Renal cortex interstitium (tissue), 15 donors: ENCODE measurements around the gene EQTN. TPM values are rescaled to one million over a fixed set of nuclear protein-coding genes. Genes with fewer than 3 reads are reported as not detected.

Experiments
- DNase-seq, 11 donors: peaks; one replicate each; pipeline ENCODE4 v3.0.0-alpha.2; 2013; ENCODE audit warnings: low read depth in 9 of 11, low spot score in 4 of 11; ENCODE audit errors: extremely low read depth in 1 of 11
- long read RNA-seq, 16 experiments: transcript quantifications; one replicate each; lab custom pipeline, GENCODE V29; 2026
- polyA plus RNA-seq, 3 donors: library from polyadenylated mRNA; unstranded; fragments of 120-200 nt; gene quantifications; one replicate each; pipeline ENCODE4 v1.2.1, GENCODE V29; 2013; ENCODE audit not compliant: insufficient read length in 3 of 3

The EQTN gene
- under 1 TPM; 0.24 to 0.62 (median 0.42) TPM for polyA plus RNA-seq
- long read RNA-seq, donor 1, result 0 reads
- long read RNA-seq, donor 2, result 0 reads
- long read RNA-seq, donor 3, result 0 reads
- long read RNA-seq, donor 4, result 0 reads
- long read RNA-seq, donor 5, result 0 reads
- long read RNA-seq, donor 6, result 0 reads
- long read RNA-seq, donor 7, result 0 reads
- long read RNA-seq, donor 8, result 0 reads
- long read RNA-seq, donor 9, result 0 reads
- long read RNA-seq, donor 10, result 0 reads
- long read RNA-seq, donor 11, result 0 reads
- long read RNA-seq, donor 12, result 0 reads
- long read RNA-seq, donor 13, result 0 reads
- long read RNA-seq, donor 14, result 0 reads
- long read RNA-seq, donor 15, result 0 reads
- long read RNA-seq, donor 16, result 0 reads

GRCh38 chr9:27297050-27297449 is at the start of gene EQTN:
Gene EQTN (minus strand): TSS chr9:27297150. CDS start chr9:27297055, 95 bp downstream.
- no peak for DNase-seq

- no peak for DNase-seq
Measured at GRCh38 chr9:27344776-27345175, 47.8 kb upstream of the EQTN start.

GRCh38 chr9:27341545-27342294 is 44.8 kb upstream of the EQTN start:
- DNase-seq, result no peak

- DNase-seq, result peak in 9 of 11 donors; percentile 37 to 82 (median 64)
Measured at GRCh38 chr9:27340961-27341511, 44.1 kb upstream of the EQTN start.

- DNase-seq, result no peak
Measured at GRCh38 chr9:27340285-27340674, 43.3 kb upstream of the EQTN start.

- DNase-seq, result no peak
Measured at GRCh38 chr9:27339661-27340284, 42.8 kb upstream of the EQTN start.

GRCh38 chr9:27338527-27338903 is 41.6 kb upstream of the EQTN start:
- no peak for DNase-seq

GRCh38 chr9:27337833-27338526 is 41.0 kb upstream of the EQTN start:
- DNase-seq, result no peak

GRCh38 chr9:27337236-27337635 is 40.3 kb upstream of the EQTN start:
- no peak for DNase-seq

- no peak for DNase-seq
Measured at GRCh38 chr9:27336829-27337228, 39.9 kb upstream of the EQTN start.

- DNase-seq, result no peak
Measured at GRCh38 chr9:27336126-27336525, 39.2 kb upstream of the EQTN start.

GRCh38 chr9:27335075-27335474 is 38.1 kb upstream of the EQTN start:
- no peak for DNase-seq

GRCh38 chr9:27333241-27334052 is 36.5 kb upstream of the EQTN start:
- DNase-seq, result peak; percentile 57 to 85 (median 74)

GRCh38 chr9:27331393-27331792 is 34.4 kb upstream of the EQTN start:
- DNase-seq, result no peak

- DNase-seq, result no peak
Measured at GRCh38 chr9:27329291-27329690, 32.3 kb upstream of the EQTN start.

GRCh38 chr9:27328483-27328882 is 31.5 kb upstream of the EQTN start:
- no peak for DNase-seq

GRCh38 chr9:27311184-27311583 is 14.2 kb upstream of the EQTN start:
- no peak for DNase-seq

- DNase-seq, result no peak
Measured at GRCh38 chr9:27310582-27310981, 13.6 kb upstream of the EQTN start.
